ENCODE results near the gene ASNS.

DNA sequence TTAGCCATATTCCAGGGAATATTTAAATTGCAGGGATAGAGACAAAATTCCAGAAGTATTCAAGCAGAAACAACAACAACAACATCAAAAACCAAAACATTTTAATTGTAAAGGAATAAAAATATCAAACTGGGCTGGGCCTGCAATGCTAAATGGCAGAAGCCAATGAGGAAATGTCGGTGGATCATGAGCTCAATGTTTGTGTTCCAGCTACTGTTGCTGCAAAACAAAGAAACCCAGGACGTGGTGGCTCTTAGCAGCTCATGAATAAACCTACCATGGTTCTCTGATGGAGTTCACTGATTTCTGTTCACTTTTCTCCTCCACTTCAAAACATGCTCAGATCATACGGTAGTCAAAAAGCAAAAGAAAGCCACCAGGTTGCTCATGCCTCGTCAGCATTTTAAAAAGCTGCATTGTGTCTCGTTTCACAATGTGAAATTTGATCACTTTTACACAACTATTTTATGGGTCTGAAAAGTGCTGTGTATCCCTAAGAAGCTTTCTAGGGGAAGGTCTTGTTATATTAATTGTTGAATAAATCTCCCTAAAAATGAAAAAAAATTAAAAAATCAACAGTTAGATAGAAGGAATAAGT, 54.0 kb downstream of the ASNS start:
- TF ChIP-seq, protein P1, sequence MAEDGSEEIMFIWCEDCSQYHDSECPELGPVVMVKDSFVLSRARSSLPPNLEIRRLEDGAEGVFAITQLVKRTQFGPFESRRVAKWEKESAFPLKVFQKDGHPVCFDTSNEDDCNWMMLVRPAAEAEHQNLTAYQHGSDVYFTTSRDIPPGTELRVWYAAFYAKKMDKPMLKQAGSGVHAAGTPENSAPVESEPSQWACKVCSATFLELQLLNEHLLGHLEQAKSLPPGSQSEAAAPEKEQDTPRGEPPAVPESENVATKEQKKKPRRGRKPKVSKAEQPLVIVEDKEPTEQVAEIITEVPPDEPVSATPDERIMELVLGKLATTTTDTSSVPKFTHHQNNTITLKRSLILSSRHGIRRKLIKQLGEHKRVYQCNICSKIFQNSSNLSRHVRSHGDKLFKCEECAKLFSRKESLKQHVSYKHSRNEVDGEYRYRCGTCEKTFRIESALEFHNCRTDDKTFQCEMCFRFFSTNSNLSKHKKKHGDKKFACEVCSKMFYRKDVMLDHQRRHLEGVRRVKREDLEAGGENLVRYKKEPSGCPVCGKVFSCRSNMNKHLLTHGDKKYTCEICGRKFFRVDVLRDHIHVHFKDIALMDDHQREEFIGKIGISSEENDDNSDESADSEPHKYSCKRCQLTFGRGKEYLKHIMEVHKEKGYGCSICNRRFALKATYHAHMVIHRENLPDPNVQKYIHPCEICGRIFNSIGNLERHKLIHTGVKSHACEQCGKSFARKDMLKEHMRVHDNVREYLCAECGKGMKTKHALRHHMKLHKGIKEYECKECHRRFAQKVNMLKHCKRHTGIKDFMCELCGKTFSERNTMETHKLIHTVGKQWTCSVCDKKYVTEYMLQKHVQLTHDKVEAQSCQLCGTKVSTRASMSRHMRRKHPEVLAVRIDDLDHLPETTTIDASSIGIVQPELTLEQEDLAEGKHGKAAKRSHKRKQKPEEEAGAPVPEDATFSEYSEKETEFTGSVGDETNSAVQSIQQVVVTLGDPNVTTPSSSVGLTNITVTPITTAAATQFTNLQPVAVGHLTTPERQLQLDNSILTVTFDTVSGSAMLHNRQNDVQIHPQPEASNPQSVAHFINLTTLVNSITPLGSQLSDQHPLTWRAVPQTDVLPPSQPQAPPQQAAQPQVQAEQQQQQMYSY (CRISPR knock-in tag; IDR thresholded peaks at IDR 0.05) = no peak
- TF ChIP-seq, protein P2, sequence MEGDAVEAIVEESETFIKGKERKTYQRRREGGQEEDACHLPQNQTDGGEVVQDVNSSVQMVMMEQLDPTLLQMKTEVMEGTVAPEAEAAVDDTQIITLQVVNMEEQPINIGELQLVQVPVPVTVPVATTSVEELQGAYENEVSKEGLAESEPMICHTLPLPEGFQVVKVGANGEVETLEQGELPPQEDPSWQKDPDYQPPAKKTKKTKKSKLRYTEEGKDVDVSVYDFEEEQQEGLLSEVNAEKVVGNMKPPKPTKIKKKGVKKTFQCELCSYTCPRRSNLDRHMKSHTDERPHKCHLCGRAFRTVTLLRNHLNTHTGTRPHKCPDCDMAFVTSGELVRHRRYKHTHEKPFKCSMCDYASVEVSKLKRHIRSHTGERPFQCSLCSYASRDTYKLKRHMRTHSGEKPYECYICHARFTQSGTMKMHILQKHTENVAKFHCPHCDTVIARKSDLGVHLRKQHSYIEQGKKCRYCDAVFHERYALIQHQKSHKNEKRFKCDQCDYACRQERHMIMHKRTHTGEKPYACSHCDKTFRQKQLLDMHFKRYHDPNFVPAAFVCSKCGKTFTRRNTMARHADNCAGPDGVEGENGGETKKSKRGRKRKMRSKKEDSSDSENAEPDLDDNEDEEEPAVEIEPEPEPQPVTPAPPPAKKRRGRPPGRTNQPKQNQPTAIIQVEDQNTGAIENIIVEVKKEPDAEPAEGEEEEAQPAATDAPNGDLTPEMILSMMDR (IDR thresholded peaks at IDR 0.05) = no peak
- TF ChIP-seq, protein P3, sequence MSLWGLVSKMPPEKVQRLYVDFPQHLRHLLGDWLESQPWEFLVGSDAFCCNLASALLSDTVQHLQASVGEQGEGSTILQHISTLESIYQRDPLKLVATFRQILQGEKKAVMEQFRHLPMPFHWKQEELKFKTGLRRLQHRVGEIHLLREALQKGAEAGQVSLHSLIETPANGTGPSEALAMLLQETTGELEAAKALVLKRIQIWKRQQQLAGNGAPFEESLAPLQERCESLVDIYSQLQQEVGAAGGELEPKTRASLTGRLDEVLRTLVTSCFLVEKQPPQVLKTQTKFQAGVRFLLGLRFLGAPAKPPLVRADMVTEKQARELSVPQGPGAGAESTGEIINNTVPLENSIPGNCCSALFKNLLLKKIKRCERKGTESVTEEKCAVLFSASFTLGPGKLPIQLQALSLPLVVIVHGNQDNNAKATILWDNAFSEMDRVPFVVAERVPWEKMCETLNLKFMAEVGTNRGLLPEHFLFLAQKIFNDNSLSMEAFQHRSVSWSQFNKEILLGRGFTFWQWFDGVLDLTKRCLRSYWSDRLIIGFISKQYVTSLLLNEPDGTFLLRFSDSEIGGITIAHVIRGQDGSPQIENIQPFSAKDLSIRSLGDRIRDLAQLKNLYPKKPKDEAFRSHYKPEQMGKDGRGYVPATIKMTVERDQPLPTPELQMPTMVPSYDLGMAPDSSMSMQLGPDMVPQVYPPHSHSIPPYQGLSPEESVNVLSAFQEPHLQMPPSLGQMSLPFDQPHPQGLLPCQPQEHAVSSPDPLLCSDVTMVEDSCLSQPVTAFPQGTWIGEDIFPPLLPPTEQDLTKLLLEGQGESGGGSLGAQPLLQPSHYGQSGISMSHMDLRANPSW (CRISPR knock-in tag; conservative IDR thresholded peaks at IDR 0.05; ENCODE audit: low read depth) = no peak
- TF ChIP-seq NR2C2 (CRISPR knock-in tag; IDR thresholded peaks at IDR 0.05) (no peak), KAT7 (CRISPR knock-in tag; IDR thresholded peaks at IDR 0.05; ENCODE audit: borderline replicate concordance) (no peak), TCF7 (CRISPR knock-in tag; IDR thresholded peaks at IDR 0.05; ENCODE audit: low read depth) (no peak), NFYB (CRISPR knock-in tag; conservative IDR thresholded peaks at IDR 0.05; ENCODE audit: low read depth) (no peak), SMAD3 (CRISPR knock-in tag; IDR thresholded peaks at IDR 0.05; ENCODE audit: borderline replicate concordance) (no peak)
- TF ChIP-seq, protein P4, sequence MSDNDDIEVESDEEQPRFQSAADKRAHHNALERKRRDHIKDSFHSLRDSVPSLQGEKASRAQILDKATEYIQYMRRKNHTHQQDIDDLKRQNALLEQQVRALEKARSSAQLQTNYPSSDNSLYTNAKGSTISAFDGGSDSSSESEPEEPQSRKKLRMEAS (CRISPR knock-in tag; IDR thresholded peaks at IDR 0.05) = no peak
- TF ChIP-seq, protein P5, sequence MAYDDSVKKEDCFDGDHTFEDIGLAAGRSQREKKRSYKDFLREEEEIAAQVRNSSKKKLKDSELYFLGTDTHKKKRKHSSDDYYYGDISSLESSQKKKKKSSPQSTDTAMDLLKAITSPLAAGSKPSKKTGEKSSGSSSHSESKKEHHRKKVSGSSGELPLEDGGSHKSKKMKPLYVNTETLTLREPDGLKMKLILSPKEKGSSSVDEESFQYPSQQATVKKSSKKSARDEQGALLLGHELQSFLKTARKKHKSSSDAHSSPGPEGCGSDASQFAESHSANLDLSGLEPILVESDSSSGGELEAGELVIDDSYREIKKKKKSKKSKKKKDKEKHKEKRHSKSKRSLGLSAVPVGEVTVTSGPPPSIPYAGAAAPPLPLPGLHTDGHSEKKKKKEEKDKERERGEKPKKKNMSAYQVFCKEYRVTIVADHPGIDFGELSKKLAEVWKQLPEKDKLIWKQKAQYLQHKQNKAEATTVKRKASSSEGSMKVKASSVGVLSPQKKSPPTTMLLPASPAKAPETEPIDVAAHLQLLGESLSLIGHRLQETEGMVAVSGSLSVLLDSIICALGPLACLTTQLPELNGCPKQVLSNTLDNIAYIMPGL (CRISPR knock-in tag; IDR thresholded peaks at IDR 0.05) = no peak
- TF ChIP-seq, protein P6, sequence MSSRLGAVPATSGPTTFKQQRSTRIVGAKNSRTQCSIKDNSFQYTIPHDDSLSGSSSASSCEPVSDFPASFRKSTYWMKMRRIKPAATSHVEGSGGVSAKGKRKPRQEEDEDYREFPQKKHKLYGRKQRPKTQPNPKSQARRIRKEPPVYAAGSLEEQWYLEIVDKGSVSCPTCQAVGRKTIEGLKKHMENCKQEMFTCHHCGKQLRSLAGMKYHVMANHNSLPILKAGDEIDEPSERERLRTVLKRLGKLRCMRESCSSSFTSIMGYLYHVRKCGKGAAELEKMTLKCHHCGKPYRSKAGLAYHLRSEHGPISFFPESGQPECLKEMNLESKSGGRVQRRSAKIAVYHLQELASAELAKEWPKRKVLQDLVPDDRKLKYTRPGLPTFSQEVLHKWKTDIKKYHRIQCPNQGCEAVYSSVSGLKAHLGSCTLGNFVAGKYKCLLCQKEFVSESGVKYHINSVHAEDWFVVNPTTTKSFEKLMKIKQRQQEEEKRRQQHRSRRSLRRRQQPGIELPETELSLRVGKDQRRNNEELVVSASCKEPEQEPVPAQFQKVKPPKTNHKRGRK (CRISPR knock-in tag; IDR thresholded peaks at IDR 0.05; ENCODE audit: borderline replicate concordance) = no peak
